ENCODE results near the gene SOX3. TPM values are rescaled to one million over a fixed set of nuclear protein-coding genes. Genes with fewer than 3 reads are reported as not detected.

The SOX3 gene
- not detected in 2 replicates for total RNA-seq

DNA sequence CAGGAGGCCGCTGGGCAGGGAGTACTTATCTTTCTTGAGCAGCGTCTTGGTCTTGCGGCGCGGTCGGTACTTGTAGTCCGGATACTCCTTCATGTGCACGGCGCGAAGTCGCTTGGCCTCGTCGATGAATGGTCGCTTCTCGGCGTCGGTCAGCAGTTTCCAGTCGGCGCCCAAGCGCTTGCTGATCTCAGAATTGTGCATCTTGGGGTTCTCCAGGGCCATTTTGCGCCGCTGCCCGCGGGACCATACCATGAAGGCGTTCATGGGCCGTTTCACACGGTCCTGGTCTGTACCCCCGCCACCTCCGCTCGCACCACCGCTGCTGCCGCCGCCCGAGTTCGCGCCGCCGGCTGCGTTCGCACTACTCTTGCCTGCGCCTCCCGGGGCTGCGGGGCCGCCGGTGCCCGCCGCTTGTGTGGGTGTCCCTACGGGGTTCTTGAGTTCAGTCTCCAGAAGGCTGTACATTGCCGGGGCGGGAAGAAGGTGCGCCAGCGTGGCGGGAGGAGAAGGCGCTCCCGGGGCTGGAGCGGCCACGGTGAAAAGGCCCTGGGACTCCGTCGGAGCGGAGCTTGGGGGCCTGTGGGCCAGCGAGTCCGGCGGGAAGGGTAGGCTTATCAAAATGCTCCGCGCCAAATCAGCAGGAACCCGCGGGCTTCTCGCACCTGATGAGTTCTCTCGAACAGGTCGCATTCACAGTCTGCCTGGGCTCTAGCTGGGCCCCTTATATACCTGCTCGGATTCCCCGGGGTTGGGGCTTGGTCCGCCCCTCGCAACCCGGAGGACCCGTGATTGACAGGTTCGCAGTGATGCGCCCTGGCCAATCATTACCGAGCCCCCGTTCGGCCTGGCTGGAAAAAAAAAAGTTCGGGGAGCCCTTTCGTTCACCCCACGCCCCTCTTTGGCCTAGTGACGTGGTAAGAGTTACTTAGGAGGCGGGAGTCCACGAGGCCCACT is at the start of gene SOX3:
Gene SOX3 (minus strand): TSS at position 699 of the 954 bp plus-strand sequence. CDS start 9 bp downstream, at position 690.

Other genes starting within 250 kb of the SOX3 start
- 7.3 and 10.9 TPM in 2 replicates for gene LINC00632, start 204.7 kb upstream of the SOX3 start, total RNA-seq